GM23338 (cell line): Measurements from ENCODE around the gene SV2A.
"Not testable (repeated sequence)": the region's sequence is repeated elsewhere in the genome, so short reads cannot be mapped to it uniquely, and the experiment has no call there.

Experiments
- CTCF ChIP-seq, 2 experiments: fragments of 200-600 bp in 1 of 2; sonication (generic) in 1 of 2; conservative IDR thresholded peaks; 2 replicates each; pipeline versions ENCODE4 v1.5.1 to v1.6.1; 2016 to 2017; ENCODE audit warnings: antibody characterized with exemption in 2 of 2, low read depth in 2 of 2, mild to moderate bottlenecking in 2 of 2, moderate library complexity in 1 of 2
- TF ChIP-seq, protein P1 (sequence below): IDR thresholded peaks from one replicate; pipeline ENCODE4 v1.6.1; 2018; ENCODE audit warnings: antibody characterized with exemption; ENCODE audit not compliant: unreplicated experiment

DNA sequence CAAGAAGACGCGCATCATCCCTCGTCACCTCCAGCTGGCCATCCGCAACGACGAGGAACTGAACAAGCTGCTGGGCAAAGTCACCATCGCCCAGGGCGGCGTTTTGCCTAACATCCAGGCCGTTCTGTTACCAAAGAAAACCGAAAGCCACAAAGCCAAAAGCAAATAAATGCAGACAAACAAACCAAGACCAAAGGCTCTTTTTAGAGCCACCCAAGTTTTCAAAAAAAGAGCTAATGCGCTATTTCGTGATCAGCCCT is 30.5 kb downstream of the SV2A start:
- TF ChIP-seq CTCF (conservative IDR thresholded peaks at IDR 0.05; ENCODE audit: low read depth in 2 of 2): not testable (repeated sequence)
- TF ChIP-seq, protein P1, sequence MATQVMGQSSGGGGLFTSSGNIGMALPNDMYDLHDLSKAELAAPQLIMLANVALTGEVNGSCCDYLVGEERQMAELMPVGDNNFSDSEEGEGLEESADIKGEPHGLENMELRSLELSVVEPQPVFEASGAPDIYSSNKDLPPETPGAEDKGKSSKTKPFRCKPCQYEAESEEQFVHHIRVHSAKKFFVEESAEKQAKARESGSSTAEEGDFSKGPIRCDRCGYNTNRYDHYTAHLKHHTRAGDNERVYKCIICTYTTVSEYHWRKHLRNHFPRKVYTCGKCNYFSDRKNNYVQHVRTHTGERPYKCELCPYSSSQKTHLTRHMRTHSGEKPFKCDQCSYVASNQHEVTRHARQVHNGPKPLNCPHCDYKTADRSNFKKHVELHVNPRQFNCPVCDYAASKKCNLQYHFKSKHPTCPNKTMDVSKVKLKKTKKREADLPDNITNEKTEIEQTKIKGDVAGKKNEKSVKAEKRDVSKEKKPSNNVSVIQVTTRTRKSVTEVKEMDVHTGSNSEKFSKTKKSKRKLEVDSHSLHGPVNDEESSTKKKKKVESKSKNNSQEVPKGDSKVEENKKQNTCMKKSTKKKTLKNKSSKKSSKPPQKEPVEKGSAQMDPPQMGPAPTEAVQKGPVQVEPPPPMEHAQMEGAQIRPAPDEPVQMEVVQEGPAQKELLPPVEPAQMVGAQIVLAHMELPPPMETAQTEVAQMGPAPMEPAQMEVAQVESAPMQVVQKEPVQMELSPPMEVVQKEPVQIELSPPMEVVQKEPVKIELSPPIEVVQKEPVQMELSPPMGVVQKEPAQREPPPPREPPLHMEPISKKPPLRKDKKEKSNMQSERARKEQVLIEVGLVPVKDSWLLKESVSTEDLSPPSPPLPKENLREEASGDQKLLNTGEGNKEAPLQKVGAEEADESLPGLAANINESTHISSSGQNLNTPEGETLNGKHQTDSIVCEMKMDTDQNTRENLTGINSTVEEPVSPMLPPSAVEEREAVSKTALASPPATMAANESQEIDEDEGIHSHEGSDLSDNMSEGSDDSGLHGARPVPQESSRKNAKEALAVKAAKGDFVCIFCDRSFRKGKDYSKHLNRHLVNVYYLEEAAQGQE: not testable (repeated sequence)
